Esophagus muscularis mucosa (tissue), 4 donors: Measurements from ENCODE around the gene TBC1D5. TPM values are rescaled to one million over a fixed set of nuclear protein-coding genes. Genes with fewer than 3 reads are reported as not detected.

ENCODE experiments used
- DNase-seq: peaks from one replicate; pipeline ENCODE4 v3.0.0-alpha.2; 2017; ENCODE audit errors: extremely low spot score
- H3K27ac ChIP-seq, 4 donors: fragments of 200-600 bp; sonication (generic); replicated peaks in 1 of 4; 1 replicate in 3 of 4; 2 replicates in 1 of 4; pipeline ENCODE4 v1.5.1; 2016 to 2019; ENCODE audit warnings: mild to moderate bottlenecking in 1 of 4
- H3K27me3 ChIP-seq, 4 donors: fragments of 200-600 bp; sonication (generic); one replicate each; pipeline versions ENCODE4 v1.5.1 to v1.6.0; 2016 to 2019
- H3K36me3 ChIP-seq, 4 donors: fragments of 200-600 bp; sonication (generic); one replicate each; pipeline ENCODE4 v1.5.1; 2016 to 2019
- H3K4me1 ChIP-seq, 4 donors: fragments of 200-600 bp; sonication (generic); one replicate each; pipeline ENCODE4 v1.5.1; 2016 to 2019
- H3K4me3 ChIP-seq, 4 donors: fragments of 200-600 bp; sonication (generic); 1 replicate in 2 of 4; 2 replicates in 2 of 4; pipeline ENCODE4 v1.5.1; 2016 to 2019; ENCODE audit warnings: mild to moderate bottlenecking in 4 of 4, moderate library complexity in 1 of 4
- H3K9me3 ChIP-seq, 4 donors: fragments of 200-600 bp; sonication (generic); 1 replicate in 3 of 4; 2 replicates in 1 of 4; pipeline ENCODE4 v1.5.1; 2016 to 2019
- CTCF ChIP-seq, 3 experiments: fragments of 200-600 bp in 2 of 3; fragments of 450-650 bp in 1 of 3; sonication (generic) in 2 of 3; IDR thresholded peaks; one replicate each; pipeline ENCODE4 v1.5.1; 2017 to 2019; ENCODE audit warnings: antibody characterized with exemption in 3 of 3, mild to moderate bottlenecking in 2 of 3, moderate library complexity in 1 of 3
- EP300 ChIP-seq: sonication (generic); formaldehyde crosslinking; IDR thresholded peaks from one replicate; pipeline ENCODE4 v1.6.1; 2017; ENCODE audit warnings: antibody characterized with exemption
- POLR2A ChIP-seq: fragments of 450-650 bp; IDR thresholded peaks from one replicate; pipeline ENCODE4 v1.6.1; 2017; ENCODE audit warnings: antibody characterized with exemption, moderate library complexity, mild to moderate bottlenecking, low read depth
- POLR2AphosphoS5 ChIP-seq, 2 donors: sonication (generic); formaldehyde crosslinking; IDR thresholded peaks; one replicate each; pipeline ENCODE4 v1.6.1; 2017; ENCODE audit warnings: antibody characterized with exemption in 2 of 2
- WGBS: methylation state at CpG from one replicate; pipeline ENCODE4 v1.1.5; 2018; 5-methylcytosine and 5-hydroxymethylcytosine counted together
- intact Hi-C: fragments of 100-400 bp; cut with DNase I; formaldehyde crosslinking; loops from one replicate; pipeline ENCODE4 v1.15.1; 2023
- total RNA-seq, 4 donors: library from RNA; depleted of rRNA; stranded (reverse); fragments of >200 nt; gene quantifications; one replicate each; pipeline versions ENCODE4 v1.1.0 to v1.2.1, GENCODE V29; 2016

TBC1D5 gene
- total RNA-seq, 4 donors from 2014 or later: 54.0 to 83.1 (median 63.6) TPM

GRCh38 chr3:17125738-17126442 lies 616.5 kb downstream of the TBC1D5 start:
- H3K36me3 ChIP-seq: no peaks in the 10 kb centered on the region
- intact Hi-C loops: no loop called here
- TF ChIP-seq CTCF (IDR thresholded peaks at IDR 0.05): no peak
- no peak for TF ChIP-seq POLR2AphosphoS5 (IDR thresholded peaks at IDR 0.05)
- no peak for TF ChIP-seq POLR2A
- no peak for TF ChIP-seq EP300
- no peak overlapping the region for H3K27ac ChIP-seq
- no peaks in the 10 kb centered on the region for H3K27me3 ChIP-seq
- H3K4me1 ChIP-seq: no peaks in the 10 kb centered on the region
- peaks cover 0 to 8% (median 0%) of the 10 kb centered on the region in 4 donors for H3K9me3 ChIP-seq
- no peak overlapping the region for H3K4me3 ChIP-seq
- no peak for DNase-seq
- 76% methylated on average over 2 of the region's 2 CpGs for WGBS

- Histone ChIP-seq H3K4me1 (no peaks in the 10 kb centered on the region), H3K27me3 (no peaks in the 10 kb centered on the region), H3K27ac (no peak overlapping the region), H3K9me3 (peaks cover 0 to 8% (median 0%) of the 10 kb centered on the region in 4 donors), H3K36me3 (no peaks in the 10 kb centered on the region), H3K4me3 (no peak overlapping the region)
- intact Hi-C loops: no loop called here
- no peak for DNase-seq
- no peak for TF ChIP-seq POLR2AphosphoS5 (IDR thresholded peaks at IDR 0.05)
- TF ChIP-seq POLR2A: no peak
- no peak for TF ChIP-seq CTCF (IDR thresholded peaks at IDR 0.05)
- TF ChIP-seq EP300: no peak
- WGBS: 87% methylated on average over 3 of the region's 3 CpGs
Observed at GRCh38 chr3:17122758-17123157, 619.7 kb downstream of the TBC1D5 start.

- H3K27ac ChIP-seq: no peak overlapping the region
- TF ChIP-seq CTCF (IDR thresholded peaks at IDR 0.05) (no peak), EP300 (no peak), POLR2A (no peak), POLR2AphosphoS5 (IDR thresholded peaks at IDR 0.05) (no peak)
- intact Hi-C loops: no loop called here
- no peaks in the 10 kb centered on the region for H3K27me3 ChIP-seq
- no peaks in the 10 kb centered on the region for H3K4me1 ChIP-seq
- H3K9me3 ChIP-seq: peaks cover 0 to 8% (median 0%) of the 10 kb centered on the region in 4 donors
- no peak overlapping the region for H3K4me3 ChIP-seq
- WGBS: 71% methylated on average over 2 of the region's 2 CpGs
- no peak for DNase-seq
- no peaks in the 10 kb centered on the region for H3K36me3 ChIP-seq
Observed at GRCh38 chr3:17121336-17121735, 621.1 kb downstream of the TBC1D5 start.

- H3K36me3 ChIP-seq: no peaks in the 10 kb centered on the region
- TF ChIP-seq POLR2AphosphoS5 (IDR thresholded peaks at IDR 0.05) (no peak), EP300 (no peak), POLR2A (no peak), CTCF (IDR thresholded peaks at IDR 0.05) (no peak)
- intact Hi-C loops: no loop called here
- H3K27me3 ChIP-seq: no peaks in the 10 kb centered on the region
- no peaks in the 10 kb centered on the region for H3K4me1 ChIP-seq
- DNase-seq: no peak
- H3K9me3 ChIP-seq: peaks cover 0 to 8% (median 0%) of the 10 kb centered on the region in 4 donors
- no peak overlapping the region for H3K27ac ChIP-seq
- no peak overlapping the region for H3K4me3 ChIP-seq
- WGBS: 98% methylated on average over 4 of the region's 4 CpGs
Observed at GRCh38 chr3:17120115-17120514, 622.3 kb downstream of the TBC1D5 start.
